ENCODE results near the gene EHD3.
"Not testable (repeated sequence)": the region's sequence is repeated elsewhere in the genome, so short reads cannot be mapped to it uniquely, and the experiment has no call there.

The EHD3 gene

DNA sequence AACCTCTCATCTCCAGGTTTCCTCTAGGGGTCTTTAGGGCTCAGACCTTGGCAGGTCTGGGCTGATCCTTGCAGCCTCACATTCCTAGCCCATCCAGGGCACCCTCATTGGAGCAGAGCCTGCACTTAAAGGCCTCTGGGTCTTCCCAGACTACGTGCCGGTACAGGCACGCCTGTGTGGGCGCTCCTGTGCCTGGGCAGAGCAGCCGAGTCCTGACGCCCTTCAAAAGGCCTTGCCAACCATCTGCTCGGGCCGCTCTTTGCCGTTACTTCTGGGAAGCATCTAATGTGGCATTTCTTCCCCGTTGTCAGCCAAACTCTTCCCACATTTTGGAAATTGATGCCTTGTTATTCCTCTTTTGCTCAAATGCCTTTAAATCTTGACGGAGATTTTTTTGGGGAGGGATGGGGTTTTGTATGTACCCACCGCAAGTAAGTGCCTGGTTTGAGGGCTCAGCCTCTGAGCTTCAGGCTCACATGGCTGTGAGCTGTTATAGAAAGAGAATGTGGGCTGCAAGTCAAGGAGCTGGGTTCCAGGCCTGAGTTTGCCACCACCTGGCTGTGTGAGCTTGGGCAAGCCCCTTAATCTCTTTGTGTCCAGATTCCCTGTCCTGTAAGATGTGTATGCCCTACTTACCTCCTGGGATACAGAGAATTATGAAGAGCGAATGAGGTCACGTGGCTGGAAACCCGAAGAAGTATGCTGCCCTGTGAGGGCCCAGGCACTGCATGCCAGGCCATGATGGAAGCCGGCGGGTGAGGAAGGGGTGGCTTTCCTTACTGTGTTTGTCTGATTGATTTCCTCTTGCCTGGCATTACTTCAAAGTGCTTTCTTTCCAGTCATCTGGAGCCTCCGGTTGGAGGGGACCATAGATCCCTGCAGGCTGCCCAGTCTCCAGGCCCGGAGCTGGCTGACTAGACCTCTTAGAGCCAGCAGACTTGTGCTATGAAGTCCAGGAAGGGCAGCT is 20.6 kb downstream of the EHD3 start:
- no peak for DNase-seq (ENCODE audit: low read depth in 3 of 3)

DNA sequence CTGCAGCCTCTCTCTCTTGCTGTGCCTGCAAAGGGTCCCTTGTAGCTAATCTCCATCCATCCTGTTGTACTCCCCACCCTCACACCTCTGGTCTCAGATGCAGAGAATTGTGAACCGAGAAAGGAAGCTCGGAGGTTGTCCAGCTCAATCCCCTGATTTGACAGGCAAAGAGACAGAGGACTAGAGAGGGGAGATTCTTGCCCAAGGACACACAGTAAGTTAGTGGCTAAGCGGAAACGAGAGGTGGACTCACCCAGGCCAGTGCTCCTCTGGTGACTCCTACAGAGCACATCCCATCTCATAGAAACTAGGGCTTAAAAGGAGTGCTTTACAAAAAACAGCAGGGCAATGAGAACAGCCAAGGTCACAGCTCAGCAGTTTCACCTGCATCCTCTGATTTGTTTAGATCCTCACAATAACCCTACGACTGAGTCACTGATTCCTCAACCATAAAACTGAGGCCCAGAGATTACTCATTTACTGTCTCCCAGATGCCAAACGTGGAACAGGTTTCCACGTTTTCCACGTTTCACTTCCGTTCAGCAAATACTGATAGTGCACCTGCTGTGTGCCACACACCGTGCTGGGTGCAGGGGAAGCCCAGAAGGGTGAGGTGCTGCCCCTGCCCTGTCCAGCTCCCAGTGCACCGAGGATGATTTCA is 22.1 kb downstream of the EHD3 start:
- no peak for DNase-seq (ENCODE audit: low read depth in 3 of 3)

DNA sequence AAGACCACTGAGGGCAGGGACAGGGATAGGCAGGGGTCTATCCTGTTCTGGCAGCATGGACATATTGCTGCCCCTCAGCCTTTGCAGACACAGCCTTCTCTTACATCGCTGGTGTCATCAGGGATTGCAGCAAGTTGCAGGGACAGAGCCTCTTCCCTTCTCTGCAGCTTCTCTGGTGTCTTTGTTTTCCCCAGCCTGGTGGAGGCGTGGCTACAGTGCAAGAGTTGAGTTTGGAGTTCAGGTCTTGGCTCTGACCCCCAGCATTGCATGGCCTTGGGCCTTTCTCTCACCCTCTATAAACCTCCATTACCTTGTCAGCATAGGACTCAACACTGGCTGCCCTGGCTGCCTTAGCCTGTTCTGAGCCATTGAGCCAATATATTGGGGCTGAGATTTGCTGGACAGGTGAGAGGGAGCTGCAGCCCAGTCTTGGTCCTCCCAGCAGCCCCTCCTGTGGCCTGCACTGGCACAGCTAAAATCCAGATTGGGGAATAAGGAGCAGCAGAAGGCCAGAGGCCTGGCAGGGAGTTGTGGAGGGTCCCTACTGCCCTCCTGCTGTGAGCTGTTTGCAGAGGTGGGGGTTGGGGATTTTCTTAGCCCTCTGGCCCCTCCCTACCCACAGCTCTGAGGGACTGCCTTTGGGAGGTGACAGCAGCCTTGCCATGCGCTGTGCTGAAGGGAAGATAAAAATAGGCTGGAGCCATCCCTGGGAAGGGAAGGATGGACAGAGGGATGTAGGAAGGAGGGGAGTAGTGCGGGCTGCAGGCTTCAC is 22.8 kb downstream of the EHD3 start:
- DNase-seq (ENCODE audit: low read depth in 3 of 3): no peak

DNA sequence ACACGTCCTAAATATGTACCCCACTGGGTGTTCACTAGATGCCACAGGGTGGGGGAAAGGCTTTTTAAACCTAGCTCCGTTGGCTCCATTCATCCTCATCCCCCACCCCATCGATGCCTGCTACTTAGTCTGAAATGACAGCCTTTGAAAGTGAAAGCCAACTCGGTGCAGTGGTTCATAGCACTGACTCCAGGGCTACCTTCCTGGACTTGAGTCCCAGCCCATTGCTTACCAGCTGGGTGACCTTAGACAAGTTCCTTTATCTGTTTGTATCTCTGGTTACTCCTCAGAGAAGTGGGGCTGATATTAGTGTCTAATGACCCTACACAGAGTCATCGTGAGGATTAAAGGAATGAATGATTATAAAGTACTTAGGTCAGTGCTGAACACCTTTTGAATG is 24.4 kb downstream of the EHD3 start:
- no peak for DNase-seq (ENCODE audit: low read depth in 3 of 3)

DNA sequence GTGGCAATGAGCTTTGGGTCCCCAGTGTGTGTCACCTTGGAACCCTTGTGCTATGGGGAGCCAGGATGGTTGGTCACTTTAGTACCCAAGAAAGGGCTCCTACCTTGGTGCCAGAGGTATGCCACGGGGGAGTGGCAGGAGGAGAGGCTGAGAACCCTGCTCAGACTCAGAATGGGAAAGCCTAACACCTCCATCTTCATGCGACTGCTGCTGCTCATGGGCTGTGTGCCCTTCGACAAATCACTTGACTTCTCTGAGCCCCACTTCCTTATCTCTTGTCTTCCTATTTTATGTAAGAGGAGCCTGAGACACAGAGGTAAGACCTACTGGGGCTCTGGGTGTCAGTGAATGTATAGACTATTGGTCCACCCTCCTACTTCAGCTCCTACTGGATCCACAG is 25.1 kb downstream of the EHD3 start:
- no peak for DNase-seq (ENCODE audit: low read depth in 3 of 3)

DNA sequence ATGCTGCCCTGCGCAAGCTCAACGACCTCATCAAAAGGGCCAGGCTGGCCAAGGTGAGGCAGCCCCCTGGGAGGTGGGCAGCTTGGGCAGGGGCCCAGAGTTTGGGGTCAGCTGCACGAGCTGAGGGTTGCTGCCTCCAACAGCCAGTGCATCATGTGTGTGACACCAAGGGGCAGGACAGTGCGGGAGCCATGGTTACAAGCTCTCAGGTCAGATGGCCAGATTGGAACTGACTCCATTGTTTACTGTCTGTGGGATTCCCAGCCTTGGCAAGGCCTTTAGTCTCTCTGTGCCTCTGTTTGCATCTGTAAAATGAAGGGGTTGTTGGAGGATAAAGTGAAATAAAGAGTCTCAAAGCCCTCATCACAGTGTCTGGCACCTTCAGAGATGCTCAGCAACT is 26.9 kb downstream of the EHD3 start:
- DNase-seq (ENCODE audit: low read depth in 3 of 3): no peak

DNA sequence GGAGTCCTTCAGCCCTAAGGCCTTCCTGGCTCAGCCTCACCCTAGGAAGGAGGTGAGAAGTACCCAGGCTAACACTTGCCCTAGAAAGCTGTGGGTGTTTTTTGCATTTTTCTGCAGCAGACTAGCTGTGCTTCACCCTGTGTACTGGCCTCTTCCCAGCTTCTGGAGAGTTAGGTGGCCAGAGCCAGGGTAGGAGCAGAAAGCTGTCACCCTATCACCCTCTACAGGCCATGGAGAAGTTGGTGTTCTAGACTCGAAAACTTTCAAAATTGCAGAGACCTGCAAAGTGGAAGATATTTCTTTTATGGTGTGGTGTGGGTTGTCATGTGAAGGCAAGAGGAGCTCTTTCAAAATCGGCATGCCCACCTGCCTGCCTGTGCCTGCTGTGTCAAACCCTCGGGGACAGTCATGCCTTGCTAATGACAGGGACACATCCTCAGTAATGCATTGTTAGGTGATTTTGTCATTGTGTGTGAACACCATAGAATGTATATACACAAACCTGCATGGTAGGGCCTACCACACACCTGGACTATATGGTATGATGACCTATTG is 29.8 kb downstream of the EHD3 start:
- DNase-seq (ENCODE audit: low read depth in 3 of 3): no peak

DNA sequence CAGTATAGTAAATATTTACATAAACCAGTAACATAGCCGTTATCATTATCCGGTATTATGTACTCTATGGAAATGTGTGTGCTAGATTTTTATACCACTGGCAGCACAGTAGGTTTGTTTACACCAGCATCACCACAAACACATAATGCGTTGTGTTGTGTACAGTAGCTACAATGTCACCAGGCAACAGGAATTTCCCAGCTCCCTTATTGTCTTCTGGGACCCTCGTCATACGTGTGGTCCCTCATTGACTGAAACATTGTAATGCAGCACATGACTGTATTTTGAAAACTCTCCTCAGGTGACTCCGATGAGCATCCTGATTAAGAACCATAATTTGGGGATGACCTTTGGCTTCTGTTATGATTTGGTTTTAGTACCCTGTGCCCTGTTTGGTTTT is 31.3 kb downstream of the EHD3 start:
- DNase-seq (ENCODE audit: low read depth in 3 of 3): no peak

DNA sequence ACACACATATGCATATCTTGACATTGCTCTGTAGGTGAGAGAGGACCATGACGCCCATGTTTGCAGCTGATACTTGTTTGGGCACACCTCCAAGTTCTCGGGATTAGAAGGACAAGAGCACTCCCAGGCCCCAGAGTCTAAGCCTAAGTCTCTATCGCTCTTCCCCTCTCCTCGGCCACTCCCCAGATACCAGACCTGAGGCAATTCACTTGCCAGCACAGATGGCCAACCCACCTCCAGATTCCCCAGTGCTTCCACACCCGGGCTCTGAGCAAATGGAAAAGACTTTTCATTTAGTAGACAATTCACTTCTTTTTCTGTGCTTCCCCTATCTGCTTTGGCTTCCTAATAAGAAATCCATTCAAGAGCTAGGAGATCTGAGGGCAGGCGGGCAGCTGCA is 32.9 kb downstream of the EHD3 start:
- DNase-seq (ENCODE audit: low read depth in 3 of 3): no peak

DNA sequence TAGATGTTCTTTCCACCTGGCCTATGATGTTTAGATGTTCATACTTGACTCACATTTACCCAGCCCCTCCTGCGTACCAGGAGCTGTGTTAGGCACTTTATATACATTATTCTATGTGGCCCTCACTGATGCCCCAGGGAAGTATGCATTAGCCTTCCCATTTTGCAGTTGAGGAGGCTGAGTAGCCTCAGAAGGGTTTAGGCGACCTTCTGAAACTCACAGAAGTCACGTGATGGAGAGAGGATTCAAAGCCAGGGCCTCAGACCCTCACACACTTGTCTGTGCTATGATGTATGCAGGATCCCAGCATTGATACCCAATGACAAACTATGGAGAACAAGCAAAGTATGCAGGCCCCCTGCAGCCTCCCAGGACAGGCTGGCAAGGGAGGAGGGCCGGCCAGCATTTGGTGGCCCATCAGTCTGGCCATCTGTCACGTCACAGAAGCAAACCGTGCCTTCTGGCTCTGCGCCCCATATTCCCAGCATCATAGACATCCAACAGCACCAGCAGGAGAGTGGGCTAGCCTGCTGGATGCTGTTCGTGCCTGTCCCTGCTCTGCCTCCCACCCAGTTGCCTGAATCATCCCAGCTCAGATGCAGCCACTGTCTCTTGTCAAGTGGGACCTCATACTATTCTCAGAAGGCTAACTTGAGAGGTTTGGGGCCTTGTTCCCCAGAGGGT is 33.6 kb downstream of the EHD3 start:
- DNase-seq (ENCODE audit: low read depth in 3 of 3): no peak

DNA sequence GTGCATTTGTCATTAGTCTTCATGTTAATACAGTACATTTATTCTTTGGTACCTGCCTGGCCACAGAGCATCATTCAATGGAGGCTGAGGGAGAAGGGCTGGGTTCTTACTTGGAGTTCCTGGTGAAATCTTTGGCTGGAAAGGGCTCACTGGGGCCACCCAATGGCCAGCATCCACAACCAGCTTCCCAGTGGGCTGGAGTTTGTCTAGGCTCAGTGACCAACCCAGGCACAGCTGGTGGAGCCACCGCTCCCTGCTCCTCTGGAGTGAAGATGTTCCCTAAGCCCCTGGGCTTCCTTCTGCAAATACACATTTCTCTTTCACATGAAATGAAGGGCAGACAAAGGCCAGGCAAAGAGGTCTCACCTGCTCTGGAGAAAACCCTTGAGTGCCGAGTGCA is 34.4 kb downstream of the EHD3 start:
- DNase-seq (ENCODE audit: low read depth in 3 of 3): no peak

DNA sequence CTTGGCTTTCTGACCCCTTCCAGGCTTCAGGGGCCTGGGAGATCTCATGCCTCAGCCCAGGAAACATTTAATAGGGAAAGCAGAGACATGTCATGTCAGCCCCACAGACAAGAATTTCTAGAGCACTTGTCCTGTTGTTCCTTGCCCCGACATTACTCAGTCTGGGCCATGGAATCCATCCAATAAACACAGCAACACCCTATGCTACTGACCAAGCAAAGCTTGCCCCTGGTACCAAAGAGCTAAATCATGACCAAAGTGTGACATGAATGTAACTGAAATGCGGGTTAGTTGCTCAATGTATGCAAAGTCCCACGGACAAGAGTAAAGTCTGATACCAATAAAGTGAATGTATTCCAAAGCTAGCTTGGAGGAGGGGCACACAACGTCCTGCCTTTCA is 35.1 kb downstream of the EHD3 start:
- no peak for DNase-seq (ENCODE audit: low read depth in 3 of 3)

DNA sequence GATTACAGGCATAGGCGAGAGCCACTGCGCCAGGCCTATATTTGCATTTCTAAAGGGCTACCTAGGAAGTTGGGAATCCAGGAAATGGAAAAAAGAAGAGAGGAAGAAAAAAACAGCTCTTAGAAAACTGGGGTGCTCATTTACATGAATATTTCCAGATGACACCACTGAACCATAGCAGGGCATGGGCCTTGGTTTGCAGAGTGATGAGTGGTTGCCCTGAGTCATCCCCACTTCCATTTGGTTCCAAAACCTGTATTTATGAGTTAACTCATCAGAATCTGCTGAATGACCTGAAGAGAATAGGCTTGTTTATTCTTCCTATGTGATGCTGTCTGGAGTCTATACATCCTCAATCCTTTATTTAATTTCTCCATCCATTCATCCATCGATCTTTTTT is 36.2 kb downstream of the EHD3 start:
- DNase-seq (ENCODE audit: low read depth in 3 of 3): no peak

DNA sequence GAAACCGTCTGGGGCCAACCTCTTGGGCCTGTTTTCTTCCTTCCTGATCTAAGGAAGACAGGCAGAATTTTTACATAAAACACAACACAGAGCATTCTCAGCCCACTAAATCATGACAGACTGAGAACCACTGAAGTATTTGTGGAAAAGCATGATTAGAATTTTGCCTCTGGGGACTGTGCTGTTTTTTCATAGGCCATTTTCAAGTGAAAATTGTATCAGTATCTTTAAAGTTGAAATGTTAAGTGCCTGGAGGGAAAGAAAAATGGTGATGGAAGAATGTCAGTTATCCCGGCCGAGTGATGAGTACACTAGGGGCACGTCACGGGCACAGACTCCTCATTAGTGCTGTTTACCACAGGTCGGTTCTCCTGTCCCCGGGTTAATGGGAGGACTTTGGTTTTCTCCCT is 36.9 kb downstream of the EHD3 start:
- DNase-seq (ENCODE audit: low read depth in 3 of 3): no peak

DNA sequence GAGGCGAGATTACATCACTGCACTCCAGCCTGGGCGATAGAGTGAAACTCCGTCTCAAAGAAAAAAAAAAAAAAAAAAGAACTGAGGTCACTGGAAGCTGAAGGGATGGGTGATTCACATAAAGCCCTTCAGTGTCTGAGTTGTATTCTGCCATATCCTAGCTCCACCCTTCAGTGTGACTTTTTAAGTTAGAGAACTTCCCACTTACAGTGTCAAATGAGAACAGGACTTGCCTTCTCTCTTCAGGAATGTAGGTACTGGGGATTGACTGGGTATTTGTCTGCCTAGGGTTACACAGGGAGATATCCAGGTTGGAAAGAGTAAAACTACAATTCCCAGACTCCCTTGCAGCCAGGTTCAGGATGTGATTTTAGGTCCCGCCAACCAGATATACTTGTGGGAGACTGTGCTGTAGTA is 37.9 kb downstream of the EHD3 start:
- no peak for DNase-seq (ENCODE audit: low read depth in 3 of 3)

DNA sequence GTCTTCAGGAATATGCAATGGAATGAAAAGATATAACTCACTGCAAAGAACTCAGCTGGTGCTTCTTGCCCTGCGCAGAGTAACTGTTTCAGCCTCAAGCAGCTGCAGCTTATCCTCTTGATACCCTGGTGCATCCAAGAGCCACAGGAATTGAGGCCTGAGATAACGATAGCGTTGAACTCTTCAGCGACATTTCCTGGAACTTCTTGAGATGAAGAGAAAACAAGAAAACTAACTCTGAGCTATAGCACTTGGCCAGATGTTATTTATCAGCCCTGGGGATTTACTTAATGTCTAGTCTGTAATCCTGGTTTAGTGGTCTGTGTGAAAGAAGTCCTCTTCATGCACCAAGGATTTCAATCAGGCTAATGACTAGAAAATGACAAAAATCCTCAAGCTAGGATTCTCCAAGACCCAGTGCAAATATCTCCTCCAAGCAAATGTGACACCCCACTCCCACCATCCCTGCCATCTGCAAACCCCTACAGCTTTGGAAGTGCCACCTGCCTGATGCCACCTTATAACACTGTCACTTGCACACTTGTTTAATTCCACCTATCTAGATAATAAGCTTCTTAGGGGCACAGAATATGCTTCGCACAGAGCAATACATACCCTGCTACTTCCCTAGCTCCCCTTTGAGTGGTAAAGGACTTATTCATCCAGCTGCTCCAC is 40.6 kb downstream of the EHD3 start:
- DNase-seq (ENCODE audit: low read depth in 3 of 3): no peak

DNA sequence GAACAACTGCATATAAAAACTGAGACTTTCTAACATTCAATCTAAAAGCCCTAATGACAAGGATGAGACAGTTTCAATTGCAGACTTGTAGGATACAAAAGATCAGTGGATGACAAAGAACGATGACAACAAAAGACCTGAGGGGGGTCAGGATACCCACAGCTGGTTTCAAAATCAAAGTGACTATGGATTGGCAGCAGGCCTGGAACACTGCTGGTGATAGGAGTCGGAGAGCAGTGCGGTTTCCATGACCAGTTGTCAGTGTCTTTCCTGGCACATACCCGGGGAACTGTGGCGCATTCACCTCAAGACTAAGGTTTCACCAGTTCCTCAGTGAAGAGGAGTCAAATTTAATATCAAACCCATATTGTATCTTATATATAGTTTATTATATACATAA is 42.0 kb downstream of the EHD3 start:
- no peak for DNase-seq (ENCODE audit: low read depth in 3 of 3)

DNA sequence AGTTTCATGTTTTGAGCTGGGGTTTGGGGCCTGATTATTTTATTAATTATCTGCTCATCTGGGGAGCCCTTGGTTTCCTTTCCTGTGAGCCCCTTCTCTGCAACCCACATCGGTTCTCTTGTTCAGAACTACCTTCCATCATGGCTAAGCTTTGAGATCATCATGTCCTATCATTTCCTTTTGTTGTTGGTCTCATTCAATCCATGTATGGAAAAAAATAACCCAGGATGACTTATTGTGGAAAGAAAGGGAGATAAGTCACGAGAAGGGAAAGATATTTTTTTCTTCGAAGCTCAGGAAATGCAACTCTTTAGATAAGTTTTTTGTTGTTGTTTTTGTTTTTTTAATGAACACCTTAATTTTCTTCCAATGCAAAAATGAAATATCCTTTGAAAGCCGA is 43.7 kb downstream of the EHD3 start:
- no peak for DNase-seq (ENCODE audit: low read depth in 3 of 3)

DNA sequence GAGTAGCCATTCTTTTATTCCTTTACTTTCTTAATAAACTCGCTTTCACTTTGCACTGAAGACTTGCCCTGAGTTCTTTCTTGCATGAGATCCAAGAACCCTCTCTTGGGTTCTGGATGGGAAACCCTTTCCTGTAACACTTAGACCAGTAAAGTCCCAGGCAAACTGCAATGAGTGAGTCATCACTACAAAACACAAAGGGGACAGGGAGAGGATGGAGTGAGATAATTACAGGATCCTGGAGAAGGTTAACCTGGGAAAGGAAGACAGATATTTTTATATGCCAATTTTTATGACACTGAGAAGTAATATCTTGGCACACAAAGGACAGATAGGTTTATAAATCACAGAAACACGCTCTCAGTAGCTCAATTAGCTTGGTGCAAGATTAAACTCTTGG is 48.7 kb downstream of the EHD3 start:
- DNase-seq (ENCODE audit: low read depth in 3 of 3): no peak

DNA sequence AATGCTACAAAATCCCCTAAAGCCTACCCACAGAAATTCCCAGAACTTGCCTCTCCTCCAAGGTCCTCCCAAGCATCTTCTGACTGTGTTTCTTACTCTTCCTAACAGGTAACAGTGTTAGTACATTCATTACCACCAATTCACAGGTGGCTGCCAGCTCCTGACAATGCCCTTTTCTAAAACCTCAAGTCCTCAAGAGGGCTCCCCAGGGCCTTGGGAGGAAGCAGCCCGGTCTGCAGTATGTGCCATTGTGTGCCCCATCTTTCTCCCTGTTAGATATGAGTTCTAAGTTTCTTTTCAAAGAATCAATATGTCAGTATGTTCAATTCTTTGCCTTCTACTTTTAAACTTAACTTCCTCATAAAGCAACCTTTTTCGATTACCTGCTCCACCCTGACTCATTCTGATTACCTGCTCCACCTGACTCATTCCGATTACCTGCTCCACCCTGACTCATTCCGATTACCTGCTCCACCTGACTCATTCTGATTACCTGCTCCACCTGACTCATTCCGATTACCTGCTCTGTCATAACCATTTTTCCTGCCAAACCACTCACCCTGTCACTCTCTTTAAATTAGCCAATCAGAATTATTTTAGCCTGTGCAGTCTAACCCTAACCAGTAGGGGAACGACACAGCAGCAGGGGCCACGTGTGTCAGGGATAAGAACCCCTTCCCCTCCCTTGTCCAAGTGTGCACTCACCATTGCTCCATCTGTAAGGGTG is 49.4 kb downstream of the EHD3 start:
- DNase-seq (ENCODE audit: low read depth in 3 of 3): not testable (repeated sequence)

Data from stimulated activated CD4-positive, alpha-beta T cell treated with anti-CD3 and anti-CD28 coated beads, TNF-alpha, amount 100 ng/mL, for 48 hours (primary cell).